OCI-M2 (cell line): ENCODE measurements around the gene MCHR1.

Experiments used
- DNase-seq: peaks from one replicate; lab custom pipeline; 2025; ENCODE audit not compliant: unreplicated experiment; lab: John Stamatoyannopoulos, UW

MCHR1 gene, protein sequence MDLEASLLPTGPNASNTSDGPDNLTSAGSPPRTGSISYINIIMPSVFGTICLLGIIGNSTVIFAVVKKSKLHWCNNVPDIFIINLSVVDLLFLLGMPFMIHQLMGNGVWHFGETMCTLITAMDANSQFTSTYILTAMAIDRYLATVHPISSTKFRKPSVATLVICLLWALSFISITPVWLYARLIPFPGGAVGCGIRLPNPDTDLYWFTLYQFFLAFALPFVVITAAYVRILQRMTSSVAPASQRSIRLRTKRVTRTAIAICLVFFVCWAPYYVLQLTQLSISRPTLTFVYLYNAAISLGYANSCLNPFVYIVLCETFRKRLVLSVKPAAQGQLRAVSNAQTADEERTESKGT

DNA sequence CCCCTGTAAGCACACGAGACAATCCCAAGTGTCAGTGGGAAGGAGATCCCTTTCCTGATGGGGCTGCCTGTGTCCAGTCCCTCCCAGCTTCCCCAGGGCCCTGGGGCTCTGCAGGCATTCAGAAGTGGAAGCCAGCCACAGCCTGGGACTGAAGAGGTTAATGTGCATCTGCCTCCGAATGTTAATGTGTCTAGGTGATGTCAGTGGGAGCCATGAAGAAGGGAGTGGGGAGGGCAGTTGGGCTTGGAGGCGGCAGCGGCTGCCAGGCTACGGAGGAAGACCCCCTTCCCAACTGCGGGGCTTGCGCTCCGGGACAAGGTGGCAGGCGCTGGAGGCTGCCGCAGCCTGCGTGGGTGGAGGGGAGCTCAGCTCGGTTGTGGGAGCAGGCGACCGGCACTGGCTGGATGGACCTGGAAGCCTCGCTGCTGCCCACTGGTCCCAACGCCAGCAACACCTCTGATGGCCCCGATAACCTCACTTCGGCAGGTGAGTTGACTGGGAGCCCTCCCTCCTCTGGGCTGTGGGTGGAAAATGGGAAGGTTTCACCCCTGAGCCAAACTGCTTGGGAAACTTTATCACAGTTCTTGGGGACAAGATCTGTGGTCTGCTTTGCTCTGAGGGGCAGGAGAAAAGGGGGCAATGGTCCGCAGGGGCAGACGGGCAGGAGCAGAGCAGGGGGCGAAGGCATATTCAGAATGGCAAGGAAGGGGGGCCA is at the start of gene MCHR1:
TSS of gene MCHR1 (plus strand) at position 236 of the 715 bp plus-strand sequence. CDS start at position 405, 169 bp downstream.
- no peak for DNase-seq

DNA sequence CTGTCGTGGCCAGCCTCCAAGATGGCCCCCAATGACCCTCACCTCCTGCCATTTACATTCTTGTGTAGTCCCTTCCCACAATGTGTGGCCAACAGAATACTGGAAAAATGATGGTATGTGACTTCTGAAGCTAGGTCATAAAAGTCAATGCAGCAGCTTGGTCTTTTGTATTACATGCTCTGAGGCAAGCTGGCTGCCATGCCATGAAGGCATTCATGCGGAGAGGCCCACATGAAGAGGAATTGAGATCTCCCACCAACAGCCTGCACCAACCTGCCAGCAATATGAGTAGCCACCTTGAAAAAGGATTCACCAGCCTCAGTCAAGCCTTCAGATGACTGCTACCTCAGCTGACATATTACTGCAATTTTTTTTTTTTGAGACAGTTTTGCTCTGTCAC is 47.4 kb upstream of the MCHR1 start:
- DNase-seq, result no peak

DNA sequence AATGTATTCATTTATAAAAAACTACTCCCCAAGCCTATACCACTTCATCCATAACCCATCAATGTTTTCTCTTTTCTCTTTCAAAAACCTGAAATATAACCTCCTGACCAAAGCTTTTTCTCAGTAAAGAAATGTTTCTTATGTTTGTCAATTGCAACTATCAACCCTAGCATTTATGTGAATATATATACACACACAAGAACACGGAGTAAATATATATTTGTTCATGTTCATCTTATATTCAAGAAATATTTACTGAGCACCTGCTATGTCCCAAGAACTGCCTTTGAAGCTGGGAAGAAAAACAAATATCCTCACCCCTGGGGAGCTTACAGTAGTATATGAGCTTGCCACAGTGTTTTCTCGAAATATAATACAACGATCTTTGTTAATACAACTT is 46.2 kb upstream of the MCHR1 start:
- DNase-seq, result no peak

DNA sequence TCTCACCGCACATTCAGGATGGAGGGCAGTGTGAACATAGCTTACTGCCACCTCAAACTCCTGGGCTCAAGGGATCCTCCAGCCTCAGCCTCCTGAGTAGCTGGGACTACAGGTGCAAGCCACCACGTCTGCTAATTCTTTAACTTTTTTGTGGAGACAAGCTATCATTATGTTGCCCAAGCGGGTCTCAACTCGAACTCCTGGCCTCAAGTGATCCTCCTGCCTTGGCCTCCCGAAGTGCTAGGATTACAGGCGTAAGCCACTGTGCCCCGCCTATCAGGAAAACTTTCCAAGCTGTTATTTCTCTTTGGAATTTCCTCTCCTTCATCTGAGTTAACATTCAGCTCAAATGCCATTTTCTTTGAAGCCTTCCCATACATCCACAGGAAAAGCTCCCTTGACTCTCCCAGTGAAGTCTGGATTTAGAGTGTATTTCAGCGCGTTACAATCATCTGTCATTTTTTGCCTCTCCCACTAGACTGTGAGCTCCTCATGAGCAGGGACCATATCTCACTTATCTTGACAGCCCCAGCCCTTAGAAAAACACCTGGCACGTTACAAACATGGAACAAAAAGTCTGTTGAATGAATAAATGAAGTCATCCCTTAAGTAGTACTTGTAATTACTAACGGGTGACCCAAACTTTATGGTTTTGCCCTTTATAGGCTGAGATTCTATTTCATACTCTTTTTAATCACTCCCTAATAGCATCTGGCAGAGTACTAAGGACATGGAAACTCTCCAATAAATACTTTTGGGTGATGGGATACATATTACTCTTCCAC is 45.0 kb upstream of the MCHR1 start:
- no peak for DNase-seq

DNA sequence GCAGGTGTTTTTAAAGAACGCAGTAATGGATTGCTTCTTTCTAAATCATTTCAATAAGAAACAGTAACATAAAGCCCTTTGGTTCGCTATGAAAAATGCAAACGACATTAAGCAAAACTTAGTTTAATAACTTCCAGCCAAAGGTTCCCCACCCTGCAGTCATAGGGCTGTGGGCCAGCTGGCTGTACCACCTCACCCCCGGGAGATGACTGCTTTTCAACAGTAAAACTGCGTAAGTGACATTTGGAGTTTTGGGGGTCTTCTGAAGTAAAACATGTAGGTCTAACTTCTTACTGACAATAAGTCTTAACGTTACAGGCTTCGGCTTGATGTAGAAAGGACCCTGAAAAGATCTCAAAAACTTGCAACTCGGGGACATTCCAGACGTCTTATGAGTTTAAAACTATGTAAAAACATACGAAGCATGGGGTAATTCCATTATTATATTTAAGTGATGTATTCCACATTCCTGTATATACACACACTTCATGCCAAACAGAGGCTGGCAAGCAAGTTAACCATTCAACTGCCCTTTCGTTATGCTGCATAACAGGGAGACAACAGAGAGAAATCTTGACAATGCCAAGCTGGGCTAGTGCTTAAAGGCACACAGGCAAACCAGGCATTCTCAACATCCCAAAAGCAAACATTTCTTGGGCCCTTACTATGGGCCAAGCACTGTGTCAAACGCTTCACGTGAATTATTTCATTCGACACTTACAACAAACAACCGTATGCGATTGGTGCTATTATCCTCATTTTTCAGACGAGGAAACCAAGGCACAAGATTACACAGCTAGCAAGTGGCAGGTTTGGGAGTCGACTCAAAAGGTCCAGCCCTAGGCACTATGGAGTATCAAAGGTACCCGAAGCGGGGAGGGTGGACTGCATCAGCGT is 44.0 kb upstream of the MCHR1 start:
- no peak for DNase-seq

DNA sequence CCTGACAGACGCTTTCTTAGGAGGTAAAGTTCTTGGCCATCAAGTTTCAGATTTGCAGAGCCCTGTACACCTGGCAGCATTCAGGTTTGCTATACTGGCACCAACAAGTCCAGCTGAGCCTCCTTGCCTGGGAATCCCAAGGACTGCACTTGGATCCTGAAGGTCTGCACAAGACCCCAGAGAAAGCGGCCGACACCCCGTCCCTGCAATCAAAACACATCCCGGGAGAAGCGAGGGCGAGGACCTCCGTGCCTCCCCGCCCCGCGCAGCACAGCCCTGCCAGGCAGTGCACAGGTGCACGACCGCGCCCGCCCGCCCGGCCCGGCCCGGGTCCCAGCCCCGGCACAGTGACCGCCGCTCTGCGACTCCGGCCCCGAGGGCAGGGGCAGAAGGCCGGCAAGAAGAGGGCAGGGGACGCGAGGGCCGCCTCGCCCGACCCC is 43.3 kb upstream of the MCHR1 start:
- DNase-seq, result no peak

DNA sequence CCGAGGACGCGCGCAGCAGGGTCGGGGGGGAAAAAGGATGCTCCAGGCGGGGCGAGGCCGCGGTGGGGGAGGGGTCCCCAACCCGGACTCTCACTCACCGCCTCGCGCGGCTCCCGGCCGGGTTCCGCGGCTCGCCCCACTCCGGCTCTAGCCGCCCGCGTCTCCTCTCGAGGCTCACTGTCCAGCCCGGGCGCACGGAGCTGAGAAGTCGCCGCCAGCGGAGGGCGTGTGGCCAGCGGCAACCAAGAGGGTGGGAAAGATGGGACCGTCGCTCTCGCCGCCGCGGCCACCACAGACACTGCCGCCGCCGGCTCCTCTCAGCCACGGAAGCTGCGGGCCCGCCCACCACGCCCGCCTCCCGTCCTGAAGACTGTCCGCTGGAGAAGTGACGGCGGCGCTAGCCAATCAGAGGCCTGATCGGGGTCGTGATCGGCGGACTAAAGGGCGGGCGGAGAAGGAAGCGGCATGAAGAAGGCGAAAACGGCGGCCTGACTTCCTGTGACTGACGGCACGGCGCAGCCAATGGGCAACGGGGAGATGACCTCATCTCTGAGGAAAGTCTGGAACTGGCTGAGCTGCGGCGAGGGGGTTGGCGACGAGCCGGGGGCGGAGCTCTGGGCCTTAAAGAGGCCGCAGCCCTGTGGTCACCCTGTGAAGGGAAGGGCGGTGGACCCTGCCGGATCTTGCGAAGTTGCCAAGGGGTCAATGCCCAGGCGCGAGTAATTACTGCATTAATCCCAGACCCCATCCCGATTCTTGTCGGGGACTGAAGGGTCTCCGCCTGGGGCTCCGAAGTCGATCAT is 42.7 kb upstream of the MCHR1 start, which contains the start of gene MRTFA:
TSS of gene MRTFA (minus strand) at position 340 of the 803 bp plus-strand sequence.
- DNase-seq, result peak; percentile 65

DNA sequence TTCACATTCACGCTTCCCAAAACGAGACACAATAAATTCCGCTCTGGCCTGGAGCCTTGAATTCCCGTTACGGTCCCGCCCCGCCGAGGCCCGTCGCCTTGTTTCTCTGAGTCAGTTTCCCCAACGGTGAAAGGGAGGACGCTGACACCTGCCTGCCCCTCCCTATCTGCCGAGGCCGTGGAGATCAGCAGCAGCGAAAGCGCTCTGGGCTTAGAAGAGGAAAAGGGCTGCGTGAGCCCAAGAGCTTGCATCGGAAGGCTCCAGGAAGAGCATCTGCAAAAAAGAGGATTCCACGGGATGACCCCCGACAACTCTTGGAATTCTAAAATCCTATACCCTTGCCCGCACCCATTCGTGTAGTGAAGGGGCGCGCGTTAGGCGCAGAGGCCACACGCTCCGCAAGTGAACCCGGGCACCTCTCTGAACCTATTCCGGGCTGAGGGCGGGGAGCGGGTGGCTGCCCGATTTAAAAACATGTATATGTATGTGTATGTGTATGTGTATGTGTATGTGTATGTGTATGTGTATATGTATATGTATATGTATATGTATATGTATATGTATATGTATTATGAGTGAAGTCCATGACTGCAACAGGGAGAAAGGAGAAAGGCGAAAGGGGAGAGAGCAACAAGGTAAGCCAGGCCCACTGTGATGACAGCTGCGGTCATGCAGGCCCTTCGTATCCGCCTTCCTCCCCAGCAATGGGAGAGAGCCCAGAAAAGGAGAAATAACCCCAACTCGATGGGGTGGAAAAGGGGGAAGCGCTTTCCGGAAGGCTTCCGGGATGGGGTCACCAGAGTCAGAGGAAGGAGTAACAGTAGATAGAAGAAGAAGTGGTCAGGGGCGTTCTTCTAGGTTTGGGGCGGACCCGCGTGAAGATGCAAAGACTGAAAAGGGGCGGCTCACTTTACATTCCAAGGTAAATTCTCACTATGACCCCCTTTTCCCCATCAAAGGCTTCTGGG is 41.8 kb upstream of the MCHR1 start:
- DNase-seq, result no peak

DNA sequence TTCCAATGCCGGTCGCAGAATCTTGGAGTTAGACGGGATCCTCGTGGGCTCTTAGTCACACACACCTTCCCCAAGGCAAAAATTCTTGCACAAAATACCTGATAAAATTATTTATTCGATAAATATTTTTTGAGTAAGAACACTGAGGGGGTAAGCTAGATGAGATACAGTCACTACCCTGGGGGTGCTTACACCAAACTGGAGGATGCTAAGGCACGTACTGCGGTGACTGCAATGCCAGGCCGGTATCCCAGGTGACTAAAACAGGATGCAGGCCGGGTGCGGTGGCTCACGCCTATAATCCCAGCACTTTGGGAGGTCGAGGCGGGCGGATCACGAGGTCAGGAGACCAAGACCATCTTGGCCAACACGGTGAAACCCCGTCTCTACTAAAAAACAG is 41.0 kb upstream of the MCHR1 start:
- DNase-seq, result no peak

DNA sequence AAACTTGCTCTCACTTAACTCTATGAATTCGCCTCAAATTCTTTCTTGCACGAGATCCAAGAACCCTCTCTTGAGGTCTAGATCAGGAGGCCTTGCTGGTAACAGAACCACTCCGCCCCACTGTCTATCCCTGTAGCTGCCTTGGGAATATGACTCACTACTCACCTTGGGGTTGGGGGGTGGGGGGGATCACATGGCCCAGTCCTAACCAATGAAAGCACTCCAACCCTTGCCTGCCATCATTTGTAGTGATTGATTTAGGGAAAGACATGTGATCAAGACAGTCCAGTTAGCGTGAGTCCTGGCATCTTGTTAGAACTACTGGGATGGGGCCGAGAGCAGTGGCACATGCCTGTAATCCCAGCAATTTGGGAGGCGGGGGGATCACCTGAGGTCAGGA is 38.0 kb upstream of the MCHR1 start:
- no peak for DNase-seq

DNA sequence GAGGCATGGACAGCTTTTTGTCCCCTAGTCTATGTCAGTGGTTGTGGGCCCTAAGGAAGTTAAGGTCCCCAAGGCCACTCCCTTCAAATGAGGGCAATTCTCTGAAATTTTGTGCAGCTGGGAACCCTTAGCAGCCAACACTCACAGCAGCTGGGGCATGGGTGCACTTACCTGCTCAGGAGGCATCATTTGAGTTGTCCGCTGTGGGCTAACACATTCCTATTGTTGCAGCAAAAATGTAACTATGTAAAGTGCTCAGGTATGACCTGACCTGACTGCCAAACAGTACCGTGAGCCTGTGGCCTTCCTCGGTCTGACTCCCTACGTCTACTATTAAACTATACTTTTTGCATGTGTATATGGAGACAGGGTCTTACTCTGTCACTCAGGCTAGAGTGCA is 37.0 kb upstream of the MCHR1 start:
- no peak for DNase-seq

DNA sequence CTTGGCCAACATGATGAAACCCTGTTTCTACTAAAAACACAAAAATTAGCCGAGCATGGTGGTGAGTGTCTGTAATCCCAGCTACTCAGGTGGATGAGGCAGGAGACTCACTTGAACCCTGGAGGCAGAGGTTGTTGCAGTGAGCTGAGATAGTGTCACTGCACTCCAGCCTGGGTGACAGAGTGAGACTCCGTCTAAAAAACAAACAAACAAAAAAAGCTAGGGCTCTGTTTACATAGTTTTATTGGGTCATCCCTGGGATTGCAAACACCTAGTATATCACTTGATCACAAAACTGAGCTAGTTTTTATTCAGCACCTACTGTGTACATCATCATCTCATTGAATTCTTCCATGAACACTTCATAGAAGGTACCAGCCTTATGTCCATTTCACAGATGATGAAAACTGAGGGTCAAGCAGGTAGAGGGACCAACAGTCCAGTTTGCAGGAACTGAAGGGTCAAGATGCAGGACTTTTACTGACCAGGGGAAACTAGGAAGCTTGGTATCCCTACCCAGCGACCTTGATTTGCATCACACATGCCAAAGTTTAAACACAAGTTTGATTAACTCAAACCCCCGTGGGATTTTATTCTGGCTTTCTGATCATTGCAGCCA is 33.6 kb upstream of the MCHR1 start:
- no peak for DNase-seq

DNA sequence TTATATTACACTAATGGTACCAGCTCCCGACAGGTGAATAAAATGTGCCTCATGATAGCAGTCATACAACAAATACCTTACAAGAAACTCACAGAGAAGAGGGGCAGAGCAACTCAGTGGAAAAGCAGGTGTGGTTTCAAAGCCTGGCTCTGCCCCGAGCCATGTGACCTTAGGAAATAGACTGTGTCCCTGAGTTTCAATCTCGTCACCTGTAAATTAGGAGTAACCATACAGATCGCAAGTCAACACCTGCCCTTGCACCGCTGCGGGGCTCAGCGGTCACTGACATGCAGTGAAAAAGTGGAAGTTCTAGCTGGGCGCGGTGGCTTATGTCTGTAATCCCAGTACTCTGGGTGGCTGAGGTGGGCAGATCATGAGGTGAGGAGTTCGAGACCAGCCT is 30.9 kb upstream of the MCHR1 start:
- DNase-seq, result no peak

DNA sequence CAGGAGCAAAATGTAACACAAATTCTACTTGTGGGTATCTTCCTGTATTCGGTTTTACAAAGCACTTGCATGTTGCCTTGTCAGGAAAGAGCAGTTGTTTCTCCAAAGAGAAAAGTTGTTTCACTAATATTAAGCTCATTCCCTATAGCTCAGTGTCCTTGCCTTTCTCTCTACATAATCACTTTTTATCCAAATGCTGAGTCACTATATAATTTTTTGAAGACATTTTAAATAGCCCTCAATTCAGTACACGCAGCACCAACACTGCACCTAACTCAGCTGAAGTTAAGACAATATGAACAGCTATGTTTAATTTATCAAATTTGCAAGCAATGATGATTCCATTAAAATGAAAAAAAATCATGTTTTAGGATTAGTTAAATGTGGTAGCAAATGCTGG is 28.2 kb upstream of the MCHR1 start:
- DNase-seq, result no peak

DNA sequence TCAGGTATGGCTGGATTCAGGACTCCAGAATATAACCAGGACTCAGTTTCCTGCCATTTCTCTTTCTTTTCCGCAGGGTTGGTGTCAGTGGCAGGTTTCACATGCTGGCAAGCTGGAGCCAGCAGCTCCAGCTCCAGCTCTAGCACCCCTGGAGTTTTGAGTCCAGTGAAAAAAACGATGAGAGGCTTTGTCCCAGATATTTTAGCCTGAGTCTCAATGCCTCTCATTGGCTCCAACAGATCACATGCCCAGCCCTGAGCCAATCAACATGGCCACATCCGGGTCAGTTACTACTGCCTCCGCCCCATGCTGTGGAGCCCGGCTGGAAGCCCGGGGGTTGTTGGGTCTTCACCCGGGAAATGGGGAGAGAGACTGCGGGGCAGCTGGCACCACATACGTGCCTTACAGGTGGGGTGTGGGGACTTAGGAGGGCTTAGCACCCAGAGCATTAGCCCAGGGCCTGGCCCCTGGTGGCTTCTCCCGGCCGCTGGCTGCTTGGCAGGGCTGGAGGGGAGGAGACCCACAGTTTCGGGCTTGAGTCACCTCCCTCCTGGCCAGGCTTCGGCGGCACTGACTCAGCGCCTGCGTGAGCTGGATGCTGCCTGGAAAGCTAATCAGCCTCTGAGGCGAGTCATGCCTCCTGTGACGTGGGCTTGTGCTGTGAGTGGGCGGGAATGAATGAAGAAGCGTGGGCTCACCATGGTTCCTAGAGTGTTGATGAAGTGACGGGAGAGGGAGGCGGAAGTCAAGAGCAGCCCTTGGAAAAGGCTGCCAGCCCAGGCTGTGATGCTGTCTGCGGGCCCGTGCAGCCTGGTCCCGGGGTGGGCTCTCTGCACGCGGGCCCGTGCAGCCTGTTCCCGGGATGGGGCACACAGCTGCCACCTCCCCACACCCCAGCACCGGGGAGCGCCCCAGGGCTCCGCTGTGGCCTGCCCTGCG is 27.5 kb upstream of the MCHR1 start:
- DNase-seq, result peak; percentile 92

DNA sequence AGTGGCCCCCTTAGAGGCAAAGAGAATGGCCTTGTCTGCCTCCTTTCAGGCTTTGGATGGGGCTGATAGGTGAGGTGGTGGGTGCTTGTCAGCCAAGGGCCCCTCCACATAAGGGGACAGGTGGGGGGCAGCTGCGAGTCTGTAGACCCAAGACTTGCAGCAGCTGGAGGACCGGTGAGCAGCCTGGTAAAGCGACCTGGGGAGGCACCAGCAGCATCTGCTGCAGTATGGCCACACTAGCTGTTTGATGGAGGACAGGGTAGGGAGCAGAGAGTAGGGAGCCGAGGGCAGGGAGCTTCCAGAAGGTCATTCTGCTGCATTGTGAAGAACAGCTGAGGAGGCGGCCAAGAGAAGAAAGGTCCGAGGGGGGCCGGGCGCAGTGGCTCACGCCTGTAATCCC is 25.9 kb upstream of the MCHR1 start:
- DNase-seq, result no peak

DNA sequence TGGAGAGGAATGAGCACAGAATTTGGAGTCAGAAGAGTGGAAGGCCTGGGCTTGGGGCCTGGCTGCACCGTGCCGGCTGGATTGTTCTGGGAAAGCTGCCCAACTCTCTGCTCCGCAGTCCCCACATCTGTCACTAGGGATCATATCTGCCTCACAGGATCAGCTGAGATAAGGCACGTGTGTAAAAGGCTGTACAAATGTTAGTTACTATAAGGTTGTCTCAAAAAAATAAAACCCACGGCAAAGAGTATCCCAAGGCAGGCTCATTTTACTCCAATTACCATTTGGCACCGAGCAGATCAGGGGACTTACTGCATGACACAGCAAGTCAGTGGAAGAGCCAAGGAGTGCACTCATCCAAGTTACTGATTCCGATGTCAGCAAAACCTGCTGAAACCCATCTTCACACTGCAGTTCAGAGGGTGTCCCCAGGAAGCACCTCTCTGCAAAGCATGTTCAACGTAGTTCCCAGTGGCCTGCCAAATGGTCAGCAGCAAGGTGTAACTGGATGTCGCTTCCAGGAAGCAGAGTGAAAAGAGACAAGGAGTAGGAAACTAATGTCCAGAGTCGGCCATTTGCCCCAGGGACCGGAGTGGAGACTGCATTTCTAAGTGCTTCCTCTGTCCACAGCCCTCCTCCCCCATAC is 24.6 kb upstream of the MCHR1 start:
- DNase-seq, result no peak
